Activated CD4-positive, alpha-beta memory T cell treated with anti-CD3 and anti-CD28 coated beads for 36 hours (primary cell): ENCODE data around the gene SPATA46. TPM values are rescaled to one million over a fixed set of nuclear protein-coding genes. Genes with fewer than 3 reads are reported as not detected.

Source experiments
- CTCF ChIA-PET: fragments of 350-600 bp; sonication (Branson Sonifier 250); formaldehyde crosslinking; loops from one replicate; lab custom pipeline; 2021; ENCODE audit warnings: antibody characterized with exemption, inconsistent platforms; lab: Charles Lee
- POLR2A ChIA-PET: fragments of 350-600 bp; sonication (Branson Sonifier 250); formaldehyde crosslinking; loops from one replicate; lab custom pipeline; 2021; ENCODE audit warnings: antibody characterized with exemption; lab: Charles Lee
- DNase-seq: peaks from one replicate; pipeline ENCODE4 v3.0.0-alpha.2; 2020
- H3K27ac Mint-ChIP-seq: one replicate; pipeline ENCODE4 v1.8.0; 2021; ENCODE audit warnings: mixed read lengths
- H3K27me3 Mint-ChIP-seq: one replicate; pipeline ENCODE4 v1.8.0; 2021; ENCODE audit warnings: mixed read lengths
- H3K36me3 Mint-ChIP-seq: one replicate; pipeline ENCODE4 v1.8.0; 2021; ENCODE audit warnings: mixed read lengths
- H3K4me1 Mint-ChIP-seq: one replicate; pipeline ENCODE4 v1.8.0; 2021; ENCODE audit warnings: low read depth, mixed read lengths
- H3K4me3 Mint-ChIP-seq: one replicate; pipeline ENCODE4 v1.8.0; 2021; ENCODE audit warnings: mild to moderate bottlenecking, mixed read lengths
- H3K9me3 Mint-ChIP-seq: one replicate; pipeline ENCODE4 v1.8.0; 2021; ENCODE audit warnings: mixed read lengths
- intact Hi-C: fragments of 100-400 bp; cut with micrococcal nuclease; formaldehyde crosslinking; loops from one replicate; pipeline ENCODE4 v1.15.1; 2023
- total RNA-seq, 2 experiments: library from RNA; stranded (reverse); gene quantifications; one replicate each; pipeline ENCODE4 v1.2.3, GENCODE V29; 2021

SPATA46 gene
- total RNA-seq, 2 experiments from 2014 or later = not detected

GRCh38 chr1:162405800-162406199 is 29.1 kb upstream of the SPATA46 start:
- intact Hi-C loops = no loop called here
- no peaks in the 10 kb centered on the region for H3K36me3 Mint-ChIP-seq

GRCh38 chr1:162404550-162405160 is 28.0 kb upstream of the SPATA46 start:
- H3K36me3 Mint-ChIP-seq = no peaks in the 10 kb centered on the region
- ChIA-PET CTCF (no interaction called here), POLR2A (no interaction called here)
- DNase-seq = no peak
- no peak overlapping the region for H3K4me3 Mint-ChIP-seq
- no peaks in the 10 kb centered on the region for H3K4me1 Mint-ChIP-seq
- intact Hi-C loops = no loop called here
- H3K9me3 Mint-ChIP-seq = no peaks in the 10 kb centered on the region
- no peak overlapping the region for H3K27ac Mint-ChIP-seq
- peaks cover 13% of the 10 kb centered on the region for H3K27me3 Mint-ChIP-seq

More at GRCh38 chr1:162405800-162406199, 29.1 kb upstream of the SPATA46 start:
- DNase-seq = no peak
- ChIA-PET CTCF (no interaction called here), POLR2A (no interaction called here)
- Mint-ChIP-seq H3K27ac (no peak overlapping the region), H3K27me3 (peaks cover 16% of the 10 kb centered on the region), H3K4me1 (no peaks in the 10 kb centered on the region), H3K4me3 (no peak overlapping the region), H3K9me3 (no peaks in the 10 kb centered on the region)

- intact Hi-C loops = no loop called here
- Mint-ChIP-seq H3K27me3 (peaks cover 25% of the 10 kb centered on the region), H3K9me3 (no peaks in the 10 kb centered on the region), H3K4me3 (no peak overlapping the region), H3K27ac (no peak overlapping the region), H3K4me1 (no peaks in the 10 kb centered on the region), H3K36me3 (no peaks in the 10 kb centered on the region)
- ChIA-PET POLR2A (no interaction called here), CTCF (no interaction called here)
- DNase-seq = no peak
Observed at GRCh38 chr1:162400790-162401355, 24.2 kb upstream of the SPATA46 start.

GRCh38 chr1:162398999-162399580 is 22.4 kb upstream of the SPATA46 start:
- ChIA-PET CTCF (interaction anchor here (0.8 kb wide), 1 partner anchor 42 kb away, joined by 3 read pairs; no protein-coding TSS in a partner anchor), POLR2A (interaction anchor here (0.6 kb wide), 1 partner anchor 162 kb away, joined by 3 read pairs; no protein-coding TSS in a partner anchor)
- Mint-ChIP-seq H3K27ac (no peak overlapping the region), H3K4me3 (no peak overlapping the region), H3K9me3 (no peaks in the 10 kb centered on the region), H3K4me1 (no peaks in the 10 kb centered on the region), H3K36me3 (no peaks in the 10 kb centered on the region), H3K27me3 (peaks cover 26% of the 10 kb centered on the region)
- intact Hi-C loops = loop anchor here (10.0 kb wide), 2 partner anchors 494 to 624 kb away; no protein-coding TSS in a partner anchor
- DNase-seq = no peak

- CTCF ChIA-PET = interaction anchor here (0.8 kb wide), 1 partner anchor 41 kb away, joined by 3 read pairs; no protein-coding TSS in a partner anchor
- Mint-ChIP-seq H3K4me3 (no peak overlapping the region), H3K9me3 (no peaks in the 10 kb centered on the region), H3K27ac (no peak overlapping the region), H3K27me3 (peaks cover 26% of the 10 kb centered on the region), H3K36me3 (no peaks in the 10 kb centered on the region), H3K4me1 (no peaks in the 10 kb centered on the region)
- intact Hi-C loops = loop anchor here (10.0 kb wide), 2 partner anchors 493 to 623 kb away; no protein-coding TSS in a partner anchor
- POLR2A ChIA-PET = no interaction called here
- no peak for DNase-seq
Observed at GRCh38 chr1:162397943-162398560, 21.4 kb upstream of the SPATA46 start.

- DNase-seq = no peak
- ChIA-PET POLR2A (no interaction called here), CTCF (no interaction called here)
- Mint-ChIP-seq H3K27me3 (peaks cover 23% of the 10 kb centered on the region), H3K4me3 (no peak overlapping the region), H3K27ac (no peak overlapping the region), H3K4me1 (no peaks in the 10 kb centered on the region), H3K9me3 (no peaks in the 10 kb centered on the region), H3K36me3 (no peaks in the 10 kb centered on the region)
- intact Hi-C loops = loop anchor here (10.0 kb wide), 2 partner anchors 492 to 622 kb away; no protein-coding TSS in a partner anchor
Observed at GRCh38 chr1:162397039-162397448, 20.4 kb upstream of the SPATA46 start.

GRCh38 chr1:162396201-162396906 is 19.7 kb upstream of the SPATA46 start:
- no peak overlapping the region for H3K27ac Mint-ChIP-seq
- H3K36me3 Mint-ChIP-seq = no peaks in the 10 kb centered on the region
- H3K4me1 Mint-ChIP-seq = no peaks in the 10 kb centered on the region
- peaks cover 23% of the 10 kb centered on the region for H3K27me3 Mint-ChIP-seq
- POLR2A ChIA-PET = no interaction called here
- intact Hi-C loops = loop anchor here (10.0 kb wide), 2 partner anchors 492 to 622 kb away; no protein-coding TSS in a partner anchor
- H3K4me3 Mint-ChIP-seq = no peak overlapping the region
- CTCF ChIA-PET = no interaction called here
- H3K9me3 Mint-ChIP-seq = no peaks in the 10 kb centered on the region
- DNase-seq = no peak

- peaks cover 21% of the 10 kb centered on the region for H3K27me3 Mint-ChIP-seq
- DNase-seq = peak; percentile 22
- H3K36me3 Mint-ChIP-seq = no peaks in the 10 kb centered on the region
- no peaks in the 10 kb centered on the region for H3K9me3 Mint-ChIP-seq
- POLR2A ChIA-PET = no interaction called here
- no peaks in the 10 kb centered on the region for H3K4me1 Mint-ChIP-seq
- CTCF ChIA-PET = interaction anchor here (0.6 to 5.1 kb wide), 8 partner anchors 9 to 450 kb away, joined by 3 to 27 read pairs (median 3); no protein-coding TSS in a partner anchor
- H3K4me3 Mint-ChIP-seq = no peak overlapping the region
- intact Hi-C loops = loop anchor here (1.0 to 10.0 kb wide), 4 partner anchors 35 to 617 kb away; no protein-coding TSS in a partner anchor
- no peak overlapping the region for H3K27ac Mint-ChIP-seq
Observed at GRCh38 chr1:162391790-162392563, 15.3 kb upstream of the SPATA46 start.

- no peaks in the 10 kb centered on the region for H3K9me3 Mint-ChIP-seq
- CTCF ChIA-PET = interaction anchor here (5.1 kb wide), 1 partner anchor 334 kb away, joined by 27 read pairs; no protein-coding TSS in a partner anchor
- H3K27me3 Mint-ChIP-seq = peaks cover 19% of the 10 kb centered on the region
- POLR2A ChIA-PET = no interaction called here
- intact Hi-C loops = loop anchor here (10.0 kb wide), 2 partner anchors 486 to 616 kb away; no protein-coding TSS in a partner anchor
- no peak for DNase-seq
- H3K36me3 Mint-ChIP-seq = no peaks in the 10 kb centered on the region
- no peak overlapping the region for H3K27ac Mint-ChIP-seq
- H3K4me3 Mint-ChIP-seq = no peak overlapping the region
- no peaks in the 10 kb centered on the region for H3K4me1 Mint-ChIP-seq
Observed at GRCh38 chr1:162390396-162391185, 13.9 kb upstream of the SPATA46 start.

- no peaks in the 10 kb centered on the region for H3K9me3 Mint-ChIP-seq
- DNase-seq = no peak
- no peak overlapping the region for H3K4me3 Mint-ChIP-seq
- no peaks in the 10 kb centered on the region for H3K36me3 Mint-ChIP-seq
- POLR2A ChIA-PET = no interaction called here
- no peak overlapping the region for H3K27ac Mint-ChIP-seq
- intact Hi-C loops = loop anchor here (10.0 kb wide), 2 partner anchors 485 to 615 kb away; no protein-coding TSS in a partner anchor
- peaks cover 19% of the 10 kb centered on the region for H3K27me3 Mint-ChIP-seq
- CTCF ChIA-PET = interaction anchor here (1.1 to 5.1 kb wide), 2 partner anchors 334 to 393 kb away, joined by 3 to 27 read pairs; no protein-coding TSS in a partner anchor
- H3K4me1 Mint-ChIP-seq = no peaks in the 10 kb centered on the region
Observed at GRCh38 chr1:162389971-162390370, 13.3 kb upstream of the SPATA46 start.
